ENCODE measurements around the gene ORC5.
"Not testable (repeated sequence)": the region's sequence is repeated elsewhere in the genome, so short reads cannot be mapped to it uniquely, and the experiment has no call there.

The ORC5 gene

DNA sequence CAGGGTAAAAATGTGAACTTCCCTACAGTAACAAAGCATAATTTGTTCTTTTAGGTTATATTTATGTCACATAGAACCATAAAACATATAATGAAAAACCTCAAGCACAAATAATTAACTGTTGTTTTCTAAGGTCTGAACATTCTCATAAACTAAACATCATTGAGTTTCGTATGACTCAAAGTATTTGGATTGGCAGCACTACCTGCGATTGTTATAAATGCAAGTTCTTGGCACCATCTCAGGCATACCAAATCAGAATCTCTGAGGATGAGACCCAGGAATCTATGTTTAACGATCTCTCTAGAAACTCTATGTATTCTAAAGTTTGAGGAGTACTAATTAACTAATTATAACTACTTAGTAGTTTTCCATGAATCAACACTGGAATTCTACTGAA lies 22.5 kb downstream of the ORC5 start:
- DNase-seq = no peak

DNA sequence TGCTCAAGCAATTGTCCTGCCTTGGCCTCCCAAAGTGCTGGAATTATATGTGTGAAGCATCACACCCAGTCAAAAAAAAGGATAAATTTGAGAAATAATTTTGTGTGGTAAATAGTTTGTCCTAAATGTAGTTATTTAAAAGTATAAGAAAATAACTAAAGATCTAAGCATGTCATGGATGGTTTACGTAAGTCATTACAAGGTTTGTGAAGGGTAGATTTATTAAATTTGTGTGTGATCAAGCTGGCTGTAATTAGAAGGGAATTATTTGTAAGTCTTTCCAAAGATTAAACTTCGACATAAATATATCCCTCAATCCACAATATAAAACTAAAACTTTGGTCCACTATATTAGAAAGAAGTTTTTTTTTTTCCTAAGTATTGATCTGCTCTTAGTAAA lies 28.6 kb downstream of the ORC5 start:
- no peak for DNase-seq

DNA sequence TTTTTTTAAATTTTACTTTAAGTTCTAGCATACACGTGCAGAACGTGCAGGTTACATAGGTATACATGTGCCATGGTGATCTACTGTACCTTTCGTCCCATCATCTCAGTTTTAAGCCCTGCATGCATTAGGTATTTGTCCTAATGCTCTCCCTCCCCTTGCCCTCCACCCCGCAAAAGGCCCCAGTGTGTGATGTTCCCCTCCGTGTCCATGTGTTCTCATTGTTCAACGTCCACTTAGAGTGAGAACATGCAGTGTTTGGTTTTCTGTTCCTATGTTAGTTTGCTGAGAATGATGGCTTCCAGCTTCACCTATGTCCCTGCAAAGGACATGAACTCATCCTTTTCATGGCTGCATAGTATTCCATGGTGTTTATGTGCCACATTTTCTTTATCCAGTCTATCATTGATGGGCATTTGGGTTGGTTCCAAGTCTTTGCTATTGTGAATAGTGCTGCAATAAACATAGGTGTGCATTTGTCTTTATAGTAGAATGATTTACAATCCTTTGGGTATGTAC lies 30.2 kb downstream of the ORC5 start:
- DNase-seq = not testable (repeated sequence)

DNA sequence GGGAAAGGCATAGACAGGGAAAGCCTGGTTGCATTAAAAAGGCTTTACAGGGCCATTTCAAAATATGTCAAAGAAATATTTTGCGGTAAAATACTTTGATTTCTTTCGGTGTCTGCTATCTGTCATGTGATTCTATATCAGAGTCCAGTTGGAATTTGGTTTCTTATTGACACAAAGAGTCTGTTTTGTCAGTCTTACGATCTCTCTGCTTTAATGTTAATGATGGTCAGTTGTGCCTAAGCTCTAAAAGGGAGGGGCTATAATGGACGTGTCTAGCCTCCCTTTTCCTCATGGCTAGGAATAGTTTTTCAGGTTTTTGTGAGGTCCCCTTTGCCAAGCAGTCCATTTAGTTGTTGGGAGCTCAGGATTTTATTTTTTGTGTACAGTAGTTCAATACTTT lies 31.5 kb downstream of the ORC5 start:
- DNase-seq = no peak

DNA sequence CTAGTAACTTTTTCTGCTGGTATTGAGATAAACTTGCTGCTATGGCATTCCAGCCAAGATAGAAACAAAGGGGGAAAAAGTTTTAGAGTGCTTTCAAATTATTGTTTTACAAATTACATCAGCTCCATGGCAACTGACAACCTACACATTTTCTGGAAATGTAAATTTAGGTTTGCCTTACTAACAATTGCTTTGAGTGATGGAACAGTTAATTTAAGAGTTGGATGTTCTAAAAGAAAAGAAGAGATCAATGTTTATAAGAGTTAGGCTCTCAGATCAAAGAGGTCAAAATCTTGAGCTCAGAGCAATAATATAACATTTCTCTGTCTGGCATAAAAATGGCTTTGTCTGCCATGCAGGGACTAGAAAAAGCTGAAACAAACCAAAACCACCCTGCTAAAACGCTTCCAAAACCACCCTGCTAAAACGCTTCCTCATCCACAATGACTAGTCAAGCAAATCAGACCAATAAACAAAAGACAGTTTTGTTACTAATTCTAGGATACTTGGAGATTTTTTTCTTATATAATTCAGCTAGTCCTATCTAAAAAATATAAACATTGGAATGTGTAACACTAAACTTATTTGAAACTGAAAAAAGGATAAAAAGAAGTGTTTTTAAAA lies 32.3 kb downstream of the ORC5 start:
- no peak for DNase-seq

DNA sequence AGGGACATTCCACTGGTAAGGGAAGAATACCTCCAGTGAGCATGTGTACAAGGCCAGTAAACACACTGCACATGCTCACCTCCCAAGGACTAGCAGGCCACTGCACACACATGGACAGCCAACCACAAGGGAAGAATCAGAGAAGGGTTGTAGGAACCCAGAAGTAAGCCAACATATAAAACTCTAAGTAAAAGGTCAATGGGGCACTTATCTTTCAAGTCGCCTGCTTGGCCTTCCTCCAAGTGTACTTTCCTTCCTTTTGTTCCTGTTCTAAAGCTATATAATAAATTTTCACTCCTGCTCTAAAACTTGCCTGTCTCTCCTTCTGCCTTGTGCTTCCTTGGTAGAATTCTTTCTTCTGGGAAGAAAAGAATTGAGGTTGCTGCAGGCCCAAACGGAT lies 33.0 kb downstream of the ORC5 start:
- no peak for DNase-seq

DNA sequence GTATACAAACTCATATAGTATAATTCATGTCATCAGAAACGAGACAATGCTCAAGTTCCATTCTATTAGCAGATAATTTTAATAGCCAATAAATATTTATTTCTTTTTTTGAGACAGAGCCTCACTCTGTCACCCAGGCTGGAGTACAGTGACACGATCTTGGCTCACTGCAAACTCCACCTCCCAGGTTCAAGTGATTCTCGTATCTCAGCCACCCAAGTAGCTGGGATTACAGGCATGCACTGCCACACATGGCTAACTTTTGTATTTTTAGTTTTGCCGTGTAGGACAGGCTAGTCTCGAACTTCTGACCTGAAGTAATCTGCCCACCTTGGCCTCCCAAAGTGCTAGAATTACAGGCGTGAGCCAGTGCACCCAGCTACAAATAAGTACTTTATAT lies 45.7 kb downstream of the ORC5 start:
- no peak for DNase-seq

DNA sequence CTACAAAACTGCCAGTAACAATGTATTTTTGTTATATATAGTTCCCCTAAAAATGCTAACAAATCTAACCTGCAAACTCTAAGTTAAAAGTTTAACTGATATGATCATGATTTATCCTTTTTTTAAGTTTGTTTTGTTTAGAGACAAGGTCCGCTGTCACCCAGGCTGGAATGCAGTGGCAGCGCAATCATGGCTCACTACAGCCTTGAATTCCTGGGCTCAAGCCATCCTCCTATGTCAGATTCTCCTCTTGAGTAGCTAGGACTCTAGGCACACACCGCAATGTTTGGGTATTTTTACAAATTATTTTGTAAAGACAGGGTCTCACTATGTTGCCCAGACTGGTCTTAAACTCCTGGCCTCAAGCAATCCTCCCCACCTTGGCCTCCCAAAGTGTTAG lies 46.6 kb downstream of the ORC5 start:
- no peak for DNase-seq

DNA sequence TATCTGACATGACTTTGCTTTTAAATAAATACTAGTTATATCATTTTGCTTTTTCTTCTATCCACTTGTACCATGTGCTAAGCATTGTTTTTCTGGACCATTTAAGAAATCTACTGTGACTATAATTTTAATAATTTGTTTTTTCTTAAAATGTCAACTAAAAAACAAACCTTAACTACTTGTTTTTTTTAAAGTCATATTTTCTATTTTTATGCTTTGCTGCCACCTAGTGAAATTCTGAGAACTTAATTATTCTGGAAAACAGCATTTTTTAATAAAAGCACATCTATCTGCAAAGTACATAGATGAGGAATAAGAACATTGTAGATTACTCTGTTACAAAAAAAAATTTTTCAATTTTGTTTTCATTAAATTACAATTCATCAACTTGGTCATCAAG lies 47.4 kb downstream of the ORC5 start:
- DNase-seq = peak; percentile 16

DNA sequence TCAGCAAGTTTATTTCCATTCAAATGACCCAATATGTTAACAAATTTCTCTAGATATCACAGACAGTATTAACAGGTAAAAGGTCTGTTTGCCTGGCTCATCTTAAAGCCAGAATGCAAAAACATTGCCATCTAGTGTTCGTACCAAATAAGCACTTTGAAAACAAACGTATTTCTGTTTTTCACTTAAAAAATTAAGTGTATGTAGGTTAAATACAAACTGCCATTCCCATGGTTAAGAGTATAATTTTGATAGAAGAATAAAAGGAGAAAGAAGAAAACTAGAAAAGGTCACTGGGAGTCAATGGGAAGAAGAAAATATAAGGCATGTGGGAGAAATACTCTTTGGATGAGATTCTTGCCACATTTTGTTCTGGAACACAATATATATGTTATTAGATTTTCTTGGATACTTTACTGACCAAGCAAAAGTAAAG lies 51.0 kb downstream of the ORC5 start:
- peak; percentile 37 for DNase-seq

DNA sequence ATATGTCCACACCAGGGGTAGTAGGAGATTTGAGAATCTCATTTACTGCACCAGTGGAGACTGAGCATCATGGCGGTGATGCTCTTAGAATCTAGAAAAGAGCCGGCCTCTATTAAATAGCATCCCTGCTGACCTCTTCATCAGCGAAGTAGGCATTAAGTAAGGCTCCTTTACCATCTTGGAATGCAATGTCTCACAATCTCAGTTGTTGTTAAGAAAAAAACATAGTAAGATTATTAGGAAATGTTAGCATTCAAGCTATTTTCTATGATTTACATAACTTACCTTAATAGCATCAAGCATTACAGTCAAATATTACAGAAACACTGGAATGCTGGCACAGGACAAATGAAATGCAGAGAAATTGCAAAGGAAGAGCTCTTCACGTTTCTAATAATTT lies 54.5 kb downstream of the ORC5 start:
- DNase-seq = no peak

DNA sequence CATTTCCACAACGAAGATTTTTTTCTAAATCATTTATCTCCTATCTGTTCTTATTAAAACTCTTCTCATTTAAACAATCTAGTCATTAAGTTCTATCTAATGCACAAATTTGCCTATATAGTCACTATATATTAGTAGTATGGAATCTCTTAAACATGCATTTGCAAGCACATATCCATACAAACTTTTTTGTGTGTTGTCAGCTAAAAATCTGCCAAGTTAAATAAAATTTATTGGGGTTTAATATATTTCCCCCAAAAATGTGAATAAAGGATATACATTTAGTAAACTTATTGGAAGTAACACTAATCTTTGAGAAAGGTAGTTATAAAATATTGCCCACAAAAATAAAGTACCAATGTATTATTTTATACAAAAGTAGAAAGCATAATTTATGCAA lies 55.3 kb downstream of the ORC5 start:
- DNase-seq = no peak

DNA sequence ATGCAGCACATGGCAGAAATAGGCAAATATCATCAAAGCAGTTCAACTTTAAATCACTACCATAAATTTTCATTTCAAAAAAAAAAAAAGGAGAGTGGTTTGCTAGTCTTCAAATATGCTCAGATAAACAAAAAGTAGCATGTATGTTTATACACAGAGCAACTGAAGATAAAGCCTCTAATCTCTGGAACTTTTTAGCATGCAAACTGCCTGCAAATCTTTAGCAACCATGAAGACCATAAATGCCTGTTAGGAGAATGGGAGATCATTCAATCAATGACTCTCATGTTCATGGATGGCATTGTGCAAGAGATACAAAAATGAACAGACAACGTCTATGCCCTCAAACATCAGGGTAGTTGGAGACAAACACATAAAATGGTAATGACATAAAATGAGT lies 57.3 kb downstream of the ORC5 start:
- DNase-seq = no peak

DNA sequence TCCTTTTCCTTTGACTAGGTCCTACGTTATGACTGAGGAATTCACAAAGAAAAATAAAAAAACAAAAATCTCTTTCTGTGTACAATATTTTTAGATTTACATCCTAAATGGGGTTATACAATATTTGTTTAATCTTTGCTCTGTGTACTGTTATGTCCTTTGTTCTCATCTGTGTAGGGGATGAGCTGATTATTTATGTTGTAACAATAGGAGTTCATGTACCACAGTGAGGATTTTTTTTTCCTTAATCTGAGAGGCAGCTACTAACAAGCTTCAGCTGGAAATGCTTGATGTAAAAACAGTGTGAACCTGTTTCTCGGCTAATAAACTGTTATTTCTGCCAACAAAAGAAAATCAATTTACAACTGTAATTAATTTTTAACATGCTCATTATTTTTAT lies 58.0 kb downstream of the ORC5 start:
- DNase-seq = no peak

DNA sequence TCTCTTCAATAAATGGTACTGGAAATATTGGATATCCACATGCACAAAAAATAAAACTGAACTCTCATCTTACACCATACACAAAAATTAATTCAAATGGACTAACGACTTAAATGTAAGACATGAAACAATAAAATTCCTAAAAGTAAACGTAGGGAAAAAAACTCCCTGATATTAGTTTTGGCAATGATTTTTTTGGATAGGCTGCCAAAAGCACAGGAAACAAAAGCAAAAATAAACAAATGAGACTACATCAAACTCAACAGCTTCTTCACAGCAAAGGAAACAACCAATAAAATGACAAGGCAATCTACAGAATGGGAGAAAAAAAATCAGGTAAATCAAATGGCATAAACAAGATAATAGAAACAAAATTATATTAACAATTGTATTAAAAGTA lies 65.7 kb downstream of the ORC5 start:
- DNase-seq = no peak

DNA sequence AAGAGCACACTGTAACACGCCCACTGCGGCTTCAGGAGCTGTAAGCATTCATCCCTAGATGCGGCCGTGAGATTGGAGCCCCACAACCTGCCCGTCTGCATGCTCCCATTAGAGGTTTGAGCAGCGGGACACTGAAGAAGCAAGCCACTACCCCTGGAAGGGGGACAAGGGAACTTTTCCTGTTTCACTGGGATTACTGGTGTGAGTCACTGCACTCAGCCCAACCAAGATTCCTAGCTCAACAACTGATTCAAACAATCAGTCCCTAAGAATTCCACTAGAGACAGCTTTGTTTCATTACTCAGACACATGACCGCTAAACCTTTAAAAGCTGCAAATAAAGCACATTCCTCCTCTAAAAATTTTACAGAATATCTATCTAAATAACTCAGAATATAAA lies 69.8 kb downstream of the ORC5 start:
- peak; percentile 68 for DNase-seq

DNA sequence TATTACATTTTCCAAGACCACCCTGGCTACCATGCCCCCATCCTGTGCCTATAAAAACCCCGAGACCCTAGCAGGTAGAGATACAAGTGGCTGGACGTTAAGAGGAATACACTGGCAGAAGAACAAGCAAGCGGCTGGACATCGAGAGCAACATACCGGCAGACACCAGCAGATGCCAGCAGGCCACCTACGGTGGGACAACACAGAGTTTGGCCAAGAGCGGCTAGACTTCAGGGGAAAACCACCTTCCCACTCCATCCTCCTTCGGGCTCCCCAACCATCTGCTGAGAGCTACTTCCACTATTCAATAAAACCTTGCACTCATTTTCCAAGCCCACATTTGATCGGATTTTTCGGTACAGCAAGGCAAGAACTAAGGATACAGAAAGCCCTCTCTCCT lies 70.3 kb downstream of the ORC5 start:
- no peak for DNase-seq

DNA sequence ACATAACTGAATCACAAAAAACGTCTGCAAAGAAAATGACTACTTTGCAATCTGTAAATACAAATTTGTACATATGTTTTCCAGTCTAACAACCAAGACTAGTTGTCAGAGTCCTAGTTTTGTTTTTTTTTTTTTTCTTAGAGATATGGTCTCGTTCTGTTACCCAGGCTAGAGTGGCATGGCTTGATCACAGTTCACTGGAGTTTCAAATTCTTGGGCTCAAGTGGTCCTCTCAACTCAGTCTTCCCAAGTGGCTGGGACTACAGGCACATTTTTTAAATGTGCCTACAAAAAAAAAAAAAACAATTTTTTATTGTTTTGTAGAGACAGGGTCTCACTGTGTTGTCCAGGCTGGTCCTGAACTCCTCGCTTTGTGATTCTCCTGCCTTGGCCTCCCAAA lies 70.8 kb downstream of the ORC5 start:
- DNase-seq = no peak

DNA sequence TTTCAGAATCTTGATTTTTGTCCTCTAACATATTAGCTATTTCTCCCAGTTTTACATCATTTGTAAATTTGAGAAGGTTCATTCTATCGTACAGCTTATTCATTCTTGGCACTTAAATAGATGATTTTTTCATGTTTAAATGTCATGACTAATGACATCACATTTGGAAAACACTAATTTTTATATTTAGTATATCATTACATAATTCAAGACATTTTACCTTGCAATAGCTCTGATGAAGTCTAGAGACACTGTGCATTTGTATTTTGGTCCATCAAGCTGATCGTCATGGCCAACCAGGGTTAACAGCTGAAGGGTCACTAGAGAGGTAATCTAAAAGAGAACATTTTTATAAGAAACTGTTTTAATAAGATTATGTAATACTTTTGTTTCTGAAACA lies 71.3 kb downstream of the ORC5 start:
- no peak for DNase-seq

DNA sequence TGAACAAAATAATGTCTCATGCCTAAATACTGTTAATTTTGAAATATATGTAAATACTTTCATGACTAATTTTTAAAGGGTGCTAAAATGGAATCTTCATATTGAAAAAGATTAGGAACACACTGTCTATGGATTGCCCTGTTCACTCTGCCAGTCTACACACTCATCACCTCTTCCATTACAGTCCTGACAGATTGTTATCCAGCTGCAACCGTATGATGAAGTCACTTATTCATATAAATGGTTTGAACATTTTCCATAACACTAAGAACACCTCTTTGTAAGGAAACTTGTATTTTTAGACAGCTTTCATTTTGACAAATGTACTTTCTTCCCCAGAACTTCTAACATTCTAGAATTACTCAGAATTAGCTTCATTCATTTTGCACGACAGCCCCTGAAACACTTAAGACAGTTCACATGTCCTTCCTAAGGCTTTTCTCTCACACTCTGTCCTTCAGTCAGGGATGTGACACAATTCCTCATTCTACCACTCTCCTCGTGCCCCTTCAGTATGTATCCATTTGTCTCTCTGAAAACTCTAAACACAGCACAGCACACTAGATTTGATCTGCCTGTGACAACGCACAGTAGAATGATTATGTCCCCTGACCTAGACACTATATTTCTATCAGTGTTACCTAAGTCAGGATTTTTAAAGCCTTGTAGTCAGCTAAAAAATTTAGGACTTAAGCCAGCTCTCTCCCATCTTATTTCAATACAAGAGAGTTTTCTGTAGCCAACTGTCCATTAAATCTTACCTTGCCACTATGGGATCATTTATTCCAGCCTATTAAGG lies 71.9 kb downstream of the ORC5 start:
- DNase-seq = no peak

DNA sequence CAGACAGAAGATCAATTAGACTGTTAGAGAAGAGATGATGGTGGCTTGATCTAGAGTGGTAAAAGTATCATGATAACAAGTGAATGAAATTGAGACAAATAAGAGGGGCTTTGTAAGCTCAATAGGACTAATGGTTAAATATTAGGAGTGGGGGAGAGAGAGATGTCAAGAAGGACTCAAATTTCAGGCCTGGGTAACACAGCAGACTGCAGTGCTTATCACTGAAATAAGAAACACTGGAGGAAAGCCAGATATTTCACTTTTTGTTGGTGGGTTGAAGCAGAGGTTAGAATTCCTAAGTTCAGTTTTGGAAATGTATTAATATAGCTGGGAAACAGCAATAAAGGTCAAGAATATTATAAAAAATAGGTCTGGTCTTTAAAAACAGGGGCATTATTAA lies 74.6 kb downstream of the ORC5 start:
- no peak for DNase-seq

DNA sequence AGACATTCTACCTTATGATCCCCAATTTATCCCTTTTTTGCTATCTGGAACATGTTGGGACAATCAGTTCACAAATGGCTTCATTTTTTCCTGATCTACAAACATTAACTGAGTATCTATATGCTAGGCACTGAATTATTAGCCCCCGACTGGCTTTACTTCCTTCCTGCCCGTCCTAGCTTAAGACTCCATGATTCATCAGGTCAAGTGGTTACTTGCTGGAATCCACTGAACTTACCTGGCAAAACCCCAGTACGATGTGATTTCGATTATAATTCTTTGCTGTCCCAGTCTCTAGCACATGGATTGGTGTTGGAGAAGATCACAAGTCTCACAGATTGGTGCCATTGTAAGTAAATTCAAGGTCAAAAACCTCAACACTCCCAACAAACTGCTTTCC lies 77.1 kb downstream of the ORC5 start:
- no peak for DNase-seq

DNA sequence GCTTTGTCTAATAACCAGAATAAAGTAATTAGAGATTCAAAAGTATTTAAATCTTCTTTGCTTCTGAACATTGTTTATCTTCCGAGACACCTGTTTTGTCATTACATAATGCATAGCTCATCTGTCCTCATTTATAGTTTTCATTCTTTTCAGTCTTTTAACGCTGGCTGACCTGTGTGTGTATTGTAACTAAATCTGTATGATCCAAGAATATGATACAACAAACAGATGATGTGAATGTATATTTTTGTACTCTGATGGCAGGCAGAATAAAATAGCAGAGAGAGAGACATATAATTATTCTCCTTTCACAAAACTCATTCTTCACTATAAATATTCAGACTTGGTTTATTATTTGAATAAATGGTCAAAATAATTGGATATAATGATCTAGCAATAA lies 80.6 kb downstream of the ORC5 start:
- no peak for DNase-seq

DNA sequence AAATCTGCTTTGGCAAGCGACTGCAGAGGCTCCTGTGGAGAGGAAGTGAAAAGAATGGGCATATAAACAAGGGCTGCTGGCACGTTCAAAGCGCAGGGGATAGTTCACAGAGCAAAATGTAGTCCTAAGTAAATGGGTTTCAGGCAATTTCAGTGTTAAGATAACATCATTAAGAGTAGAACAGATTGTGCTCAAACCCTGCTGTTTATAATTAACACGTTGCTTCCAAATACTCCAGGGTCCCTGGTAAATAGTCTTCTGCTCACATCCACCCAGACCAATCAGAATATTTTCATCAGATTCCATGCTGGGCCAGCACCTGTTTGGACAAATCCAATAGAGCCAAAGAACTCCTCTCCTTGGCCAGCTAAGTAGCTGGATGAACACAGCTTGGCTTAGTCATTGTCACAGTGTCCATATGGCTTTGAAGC lies 81.4 kb downstream of the ORC5 start:
- DNase-seq = no peak

All from fibroblast of upper back skin (primary cell).